PC-9 (cell line): ENCODE results near the gene TASOR2.

ENCODE experiments used
- CTCF ChIP-seq: fragments of 200-600 bp; sonication (generic); conservative IDR thresholded peaks from 2 replicates; pipeline ENCODE4 v1.6.1; 2017; ENCODE audit warnings: mixed run types, antibody characterized with exemption, mild to moderate bottlenecking, moderate library complexity
- EZH2 ChIP-seq: fragments of 200-600 bp; sonication (generic); IDR thresholded peaks from 2 replicates; pipeline ENCODE4 v1.8.0; 2017; ENCODE audit warnings: antibody characterized with exemption, low read depth

DNA sequence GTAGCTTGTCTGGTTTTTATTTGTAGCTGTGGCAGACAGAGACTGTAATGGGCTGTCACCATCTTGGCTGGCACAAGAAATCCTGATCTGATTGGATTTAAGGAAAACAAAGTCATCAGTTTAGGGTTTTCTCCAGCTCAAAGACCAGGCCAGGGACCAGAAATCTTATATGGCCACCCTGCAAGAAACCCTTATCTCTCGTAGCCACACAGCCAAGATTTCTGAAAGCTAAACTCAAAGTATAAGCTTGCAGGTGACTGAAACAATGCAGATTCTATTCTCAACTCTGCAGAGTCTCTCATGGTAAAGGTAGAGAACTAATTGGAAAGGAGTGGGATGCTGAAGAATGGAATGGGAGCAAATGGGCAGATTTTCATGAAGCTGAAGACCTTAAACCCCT is 15.0 kb upstream of the TASOR2 start:
- no peak for TF ChIP-seq EZH2
- TF ChIP-seq CTCF, result no peak
